KBM-7 (cell line): ENCODE data around the gene TBC1D9.

Source experiments
- DNase-seq: peaks from one replicate; pipeline ENCODE4 v3.0.0-alpha.2; 2015
- in situ Hi-C: fragments of 300-500 bp; cut with MboI; formaldehyde crosslinking; loops from 2 replicates; pipeline ENCODE4 v1.14.3; 2020; ENCODE audit warnings: low sequenced_read_pairs, low pct_unique_long_range_greater_than_20kb, mixed read lengths

The TBC1D9 gene

DNA sequence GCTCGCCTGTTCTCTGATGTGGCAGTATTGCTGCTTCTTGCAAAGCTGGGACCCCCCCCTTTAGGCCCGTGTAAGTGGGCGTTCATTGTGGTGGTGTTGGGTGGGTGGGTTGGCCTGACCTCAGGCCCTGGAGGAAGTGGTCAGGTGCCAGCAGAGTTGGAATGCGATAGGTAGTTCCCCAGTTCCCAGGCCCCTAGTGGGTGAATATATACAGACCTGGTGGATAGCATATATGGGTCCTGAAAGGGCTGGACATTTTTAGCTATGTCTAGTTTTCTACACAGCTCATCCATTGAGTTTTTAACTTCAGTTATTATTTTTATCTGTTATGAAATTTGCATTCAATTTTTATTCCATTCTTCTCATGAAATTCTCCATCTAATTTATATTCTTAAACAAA, 151.6 kb downstream of the TBC1D9 start:
- DNase-seq, result no peak
- in situ Hi-C loops, result loop anchor here (25.0 kb wide), 1 partner anchor 242 kb away; the partner anchor contains the start of gene SCOC

DNA sequence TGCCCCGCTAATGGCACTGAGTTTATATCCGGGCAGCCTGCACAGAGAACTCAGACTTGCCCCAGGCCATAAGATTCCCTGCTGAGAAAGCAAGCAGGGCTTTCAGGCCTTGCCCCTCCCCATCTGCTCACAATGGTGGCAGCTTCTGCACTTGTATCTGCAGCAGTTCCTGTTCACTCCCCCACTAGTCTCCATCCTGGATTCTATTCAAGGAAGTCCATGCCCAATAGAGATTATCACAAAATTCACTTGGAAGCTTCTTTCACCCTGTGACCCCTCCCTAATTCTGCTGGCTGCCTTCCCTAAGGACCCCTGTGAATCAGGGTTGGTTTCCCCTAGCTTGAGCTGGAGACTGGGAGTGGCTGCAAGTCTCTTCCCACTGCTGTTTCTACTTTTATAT, 152.9 kb downstream of the TBC1D9 start:
- in situ Hi-C loops, result loop anchor here (25.0 kb wide), 1 partner anchor 241 kb away; the partner anchor contains the start of gene SCOC
- DNase-seq, result no peak

DNA sequence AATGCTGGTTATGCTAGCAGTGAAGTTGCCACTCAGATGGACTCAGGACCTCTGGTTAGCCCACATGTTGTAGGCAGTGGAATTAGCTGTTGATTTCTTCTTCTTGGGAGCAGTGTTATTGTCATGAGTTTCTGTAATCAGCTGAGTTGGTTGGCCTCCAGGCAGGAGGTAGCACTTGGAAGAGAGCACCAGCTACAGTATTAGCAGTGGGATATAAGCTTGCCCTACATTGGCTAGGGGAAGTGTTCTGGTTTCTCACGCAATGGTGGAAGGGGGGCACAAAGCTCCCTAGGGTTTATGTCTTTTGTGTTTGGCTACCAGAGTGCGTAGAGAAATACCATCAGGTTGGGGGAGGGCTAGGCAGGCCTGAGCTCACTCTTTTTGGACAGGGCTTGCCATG, 153.5 kb downstream of the TBC1D9 start:
- in situ Hi-C loops, result loop anchor here (25.0 kb wide), 1 partner anchor 240 kb away; the partner anchor contains the start of gene SCOC

DNA sequence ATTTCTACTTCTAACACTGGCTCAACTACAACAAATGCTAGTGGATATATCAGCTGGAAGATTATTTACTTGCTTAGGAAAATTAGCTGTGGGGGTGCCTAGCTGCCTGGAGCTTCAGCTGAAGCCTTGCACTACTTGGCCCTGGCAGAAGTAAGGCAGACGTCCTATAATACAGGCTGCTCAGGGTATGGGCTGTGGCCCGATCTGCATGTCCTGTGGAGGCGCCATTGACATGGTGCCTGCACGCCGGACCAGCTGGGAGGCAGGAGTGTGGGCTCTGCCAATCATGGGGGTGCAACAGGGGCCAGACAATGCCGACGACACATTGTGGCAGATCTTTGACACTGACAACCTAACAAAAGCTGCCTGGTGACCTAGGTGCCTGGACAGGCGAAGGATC, 155.8 kb downstream of the TBC1D9 start:
- DNase-seq, result no peak
- in situ Hi-C loops, result loop anchor here (25.0 kb wide), 1 partner anchor 238 kb away; the partner anchor contains the start of gene SCOC

More for the DNA sequence above, 153.5 kb downstream of the TBC1D9 start:
- no peak for DNase-seq

DNA sequence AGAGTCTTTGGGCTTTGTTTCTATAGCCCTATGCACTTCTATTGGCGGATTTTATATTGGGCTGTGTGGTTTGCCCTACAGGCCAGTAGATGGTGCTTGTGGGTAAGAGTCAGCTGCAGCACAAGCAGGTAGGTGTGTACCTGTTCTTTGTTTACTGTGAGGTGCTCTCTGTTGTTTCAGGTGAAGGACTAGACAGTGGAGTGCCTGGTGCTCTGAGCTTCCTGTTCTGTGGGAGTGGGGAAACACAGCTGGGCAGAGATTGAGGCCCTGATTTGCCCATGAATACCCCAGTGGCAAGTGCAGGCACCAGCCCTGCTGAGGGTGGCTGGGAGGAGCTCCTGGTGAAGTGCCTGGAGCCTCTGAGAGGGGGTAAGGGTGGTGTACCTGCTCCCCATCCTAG, 161.1 kb downstream of the TBC1D9 start:
- peak; percentile 23 for DNase-seq
- in situ Hi-C loops, result no loop called here

DNA sequence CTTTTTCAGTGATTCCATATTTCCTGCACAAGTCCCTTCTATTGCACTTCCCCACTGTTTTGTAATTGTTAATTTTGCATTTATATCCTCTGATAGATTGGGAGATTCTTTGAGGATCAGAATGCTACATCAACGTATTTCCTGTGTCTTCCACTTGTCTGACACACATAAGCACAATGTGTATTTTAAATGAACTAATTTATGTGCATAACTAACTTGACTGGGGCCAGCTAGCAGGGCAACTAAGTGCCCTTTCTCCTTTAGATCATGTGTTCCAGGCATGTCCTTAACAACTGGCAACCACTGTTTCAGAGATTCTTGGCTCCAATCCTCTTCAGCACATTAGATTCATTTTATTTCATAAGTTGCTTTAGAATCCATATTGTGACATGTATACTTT, 171.7 kb downstream of the TBC1D9 start:
- no peak for DNase-seq

DNA sequence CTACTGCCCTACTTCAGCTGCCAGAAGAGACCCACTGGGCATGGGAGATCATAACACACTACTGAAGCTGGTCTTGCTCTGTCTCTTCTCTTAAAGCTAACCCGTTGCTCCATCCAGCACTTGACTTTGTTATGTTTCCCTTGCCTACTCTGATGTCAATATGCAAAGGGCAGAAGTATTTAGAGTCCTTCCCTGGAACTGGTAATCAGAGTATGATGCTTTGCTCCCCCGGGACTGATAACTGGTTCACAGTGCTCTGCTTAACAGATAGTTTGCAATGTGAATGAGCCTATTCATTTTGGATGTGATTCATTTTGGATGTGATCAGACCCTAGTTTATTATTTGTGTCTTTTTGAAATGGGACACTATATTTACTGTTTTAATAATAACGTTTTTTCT, 175.1 kb downstream of the TBC1D9 start:
- DNase-seq, result no peak
- in situ Hi-C loops, result no loop called here

More for the DNA sequence above, 171.7 kb downstream of the TBC1D9 start:
- in situ Hi-C loops, result no loop called here

DNA sequence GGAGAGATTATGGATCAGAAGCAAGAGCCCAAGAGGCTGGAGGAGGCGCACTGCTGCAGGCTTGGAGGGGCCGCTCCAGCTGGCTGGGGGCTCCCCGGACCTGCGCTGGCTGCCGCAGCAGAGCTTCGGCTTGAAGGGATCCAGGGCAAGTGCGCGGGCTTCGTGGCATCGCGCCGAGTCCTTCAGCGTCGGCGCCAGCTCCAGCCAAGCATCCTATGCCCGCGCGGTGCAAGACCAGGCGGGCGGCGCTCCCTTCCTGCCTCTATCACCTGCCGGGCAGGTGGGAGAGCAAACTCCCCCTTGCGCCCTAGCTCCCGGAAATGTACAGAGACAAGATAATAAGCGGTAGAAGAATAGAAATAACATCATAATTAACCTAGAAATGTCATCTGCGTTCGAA, 176.9 kb downstream of the TBC1D9 start:
- in situ Hi-C loops, result no loop called here
- DNase-seq, result no peak

DNA sequence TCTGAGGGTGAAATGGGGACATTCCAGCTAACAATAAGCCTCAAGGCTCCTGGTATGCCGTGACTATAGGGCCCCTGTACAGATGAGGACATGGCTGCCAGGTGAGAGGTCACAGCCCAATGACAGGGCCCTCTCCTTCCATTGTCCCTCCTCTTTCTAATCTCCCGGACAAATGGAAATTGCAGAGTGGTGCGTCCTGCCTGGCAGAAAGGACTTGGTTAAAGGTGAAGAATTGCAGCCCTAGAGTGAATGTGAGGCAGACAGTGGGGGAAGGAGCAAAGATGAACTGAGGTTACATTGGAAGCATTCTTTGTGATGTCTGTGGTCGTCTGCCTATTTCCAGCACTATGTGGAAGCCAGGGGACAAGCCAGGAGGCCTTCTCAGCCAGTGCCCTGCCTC, 180.7 kb downstream of the TBC1D9 start:
- no peak for DNase-seq
- in situ Hi-C loops, result no loop called here

DNA sequence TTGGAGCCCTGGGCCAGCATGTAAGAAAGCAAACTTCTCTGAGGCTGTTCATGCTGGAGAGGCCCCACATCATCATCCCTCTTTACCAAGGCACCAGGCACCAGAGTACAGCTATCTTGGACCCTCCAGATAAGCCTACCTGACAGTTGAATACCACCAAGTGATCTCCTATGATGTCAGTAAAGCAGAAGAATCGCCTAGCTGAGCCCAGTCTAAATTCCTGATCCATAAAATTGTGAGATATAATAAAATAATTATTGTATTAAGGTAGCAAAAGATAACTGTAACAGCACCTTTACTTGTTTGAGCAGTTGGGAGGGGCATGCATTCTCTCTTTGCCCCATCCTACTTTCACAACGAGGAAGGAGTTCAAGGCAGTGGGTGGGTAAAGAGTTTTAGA, 184.6 kb downstream of the TBC1D9 start:
- in situ Hi-C loops, result no loop called here

More for the DNA sequence above, 184.6 kb downstream of the TBC1D9 start:
- DNase-seq, result no peak
